GM10248 (cell line): ENCODE results near the gene GRHPR.

Experiments
- CTCF ChIA-PET: fragments of 300-600 bp; sonication (Branson Sonifier 250); formaldehyde crosslinking; extraction: SDS; loops from one replicate; lab custom pipeline; 2021; ENCODE audit warnings: antibody characterized with exemption; lab: Yijun Ruan, JAX
- POLR2A ChIA-PET: fragments of 350-650 bp; sonication (Branson Sonifier 250); formaldehyde crosslinking; extraction: SDS; loops from one replicate; lab custom pipeline; 2020; ENCODE audit warnings: antibody characterized with exemption; lab: Yijun Ruan, JAX
- DNase-seq: peaks from one replicate; pipeline ENCODE4 v3.0.0; 2012; ENCODE audit errors: extremely low spot score
- CTCF ChIP-seq: IDR thresholded peaks from 2 replicates; pipeline ENCODE4 v1.5.1; 2012; ENCODE audit warnings: mild to moderate bottlenecking, low read depth; ENCODE audit errors: extremely low read depth, missing control alignments, control extremely low read depth

Gene GRHPR

GRCh38 chr9:37437621-37438020 lies 15.1 kb downstream of the GRHPR start:
- CTCF ChIA-PET = interaction anchor here (1.2 kb wide), 1 partner anchor 10 kb away, joined by 3 read pairs; no protein-coding TSS in a partner anchor
- TF ChIP-seq CTCF = no peak
- no peak for DNase-seq
- POLR2A ChIA-PET = interaction anchor here (0.7 kb wide), 1 partner anchor 70 kb away, joined by 4 read pairs; no protein-coding TSS in a partner anchor

- CTCF ChIA-PET = interaction anchor here (1.2 to 5.9 kb wide), 2 partner anchors 9 to 24 kb away, joined by 3 to 15 read pairs; no protein-coding TSS in a partner anchor
- no peak for TF ChIP-seq CTCF
- POLR2A ChIA-PET = no interaction called here
- DNase-seq = no peak
Measured at GRCh38 chr9:37438359-37438758, 15.9 kb downstream of the GRHPR start.

GRCh38 chr9:37441776-37442370 lies 19.4 kb downstream of the GRHPR start:
- ChIA-PET CTCF (interaction anchor here (0.9 to 5.9 kb wide), 3 partner anchors 8 to 27 kb away, joined by 3 to 15 read pairs (median 3); no protein-coding TSS in a partner anchor), POLR2A (interaction anchor here (0.8 to 0.9 kb wide), 2 partner anchors 11 to 31 kb away, joined by 3 read pairs; no protein-coding TSS in a partner anchor)
- no peak for TF ChIP-seq CTCF
- DNase-seq = no peak

GRCh38 chr9:37442556-37442955 lies 20.1 kb downstream of the GRHPR start:
- DNase-seq = no peak
- no peak for TF ChIP-seq CTCF
- POLR2A ChIA-PET = interaction anchor here (0.8 to 0.9 kb wide), 2 partner anchors 12 to 32 kb away, joined by 3 read pairs; no protein-coding TSS in a partner anchor
- CTCF ChIA-PET = interaction anchor here (0.9 to 5.9 kb wide), 3 partner anchors 8 to 28 kb away, joined by 3 to 15 read pairs (median 3); no protein-coding TSS in a partner anchor

- ChIA-PET POLR2A (no interaction called here), CTCF (interaction anchor here (5.9 kb wide), 1 partner anchor 29 kb away, joined by 15 read pairs; no protein-coding TSS in a partner anchor)
- DNase-seq = no peak
- no peak for TF ChIP-seq CTCF
Measured at GRCh38 chr9:37443566-37443965, 21.1 kb downstream of the GRHPR start.

- TF ChIP-seq CTCF = no peak
- ChIA-PET POLR2A (no interaction called here), CTCF (no interaction called here)
- peak; percentile 9 for DNase-seq
Measured at GRCh38 chr9:37444890-37445289, 22.4 kb downstream of the GRHPR start.
